GM23338 (cell line): ENCODE measurements around the gene IL23R. TPM values are rescaled to one million over a fixed set of nuclear protein-coding genes. Genes with fewer than 3 reads are reported as not detected.

ENCODE experiments used
- ATAC-seq: fragments of 200-7000 bp; cut with Tn5 transposase; 3 replicates; pipeline ENCODE4 v1.9.1; 2020
- DNase-seq: peaks from one replicate; pipeline ENCODE4 v3.0.0-alpha.2; 2015; ENCODE audit warnings: low spot score
- H2AFZ ChIP-seq: fragments of 200-600 bp; sonication (generic); 2 replicates; pipeline ENCODE4 v1.8.0; 2016; ENCODE audit warnings: antibody characterized with exemption, mild to moderate bottlenecking, moderate library complexity
- H3F3A ChIP-seq: fragments of 200-600 bp; sonication (generic); replicated peaks from 2 replicates; pipeline ENCODE4 v1.8.0; 2017; ENCODE audit warnings: antibody characterized with exemption, mixed run types, low read depth
- H3K27ac ChIP-seq: fragments of 200-600 bp; sonication (generic); 2 replicates; pipeline ENCODE4 v1.6.1; 2016; ENCODE audit warnings: low read depth
- H3K27me3 ChIP-seq: fragments of 200-600 bp; sonication (generic); 2 replicates; pipeline ENCODE4 v1.8.0; 2016; ENCODE audit warnings: mild to moderate bottlenecking, mixed run types, moderate library complexity; ENCODE audit not compliant: insufficient read depth
- H3K36me3 ChIP-seq: fragments of 200-600 bp; sonication (generic); 2 replicates; pipeline ENCODE4 v1.8.0; 2016; ENCODE audit warnings: mild to moderate bottlenecking; ENCODE audit not compliant: insufficient read depth
- H3K4me1 ChIP-seq: fragments of 200-600 bp; sonication (generic); 2 replicates; pipeline ENCODE4 v1.8.0; 2016; ENCODE audit warnings: mild to moderate bottlenecking, moderate library complexity; ENCODE audit not compliant: insufficient read depth
- H3K4me2 ChIP-seq: fragments of 200-600 bp; sonication (generic); 2 replicates; pipeline ENCODE4 v1.7.1; 2017; ENCODE audit warnings: mixed run types
- H3K4me3 ChIP-seq: fragments of 200-600 bp; sonication (generic); 2 replicates; pipeline ENCODE4 v1.6.1; 2016; ENCODE audit warnings: mixed run types
- H3K79me2 ChIP-seq: fragments of 200-600 bp; sonication (generic); replicated peaks from 2 replicates; pipeline ENCODE4 v1.8.0; 2017; ENCODE audit warnings: mild to moderate bottlenecking; ENCODE audit not compliant: insufficient read depth
- H3K9me2 ChIP-seq: fragments of 200-600 bp; sonication (generic); 2 replicates; pipeline ENCODE4 v1.8.0; 2017; ENCODE audit not compliant: insufficient read depth
- H4K20me1 ChIP-seq: fragments of 200-600 bp; sonication (generic); replicated peaks from 2 replicates; pipeline ENCODE4 v1.8.0; 2017; ENCODE audit warnings: mild to moderate bottlenecking; ENCODE audit not compliant: insufficient read depth
- H3K27ac Mint-ChIP-seq: 2 replicates; pipeline ENCODE4 v1.8.0; 2020; ENCODE audit warnings: inconsistent platforms, mild to moderate bottlenecking, moderate library complexity, mixed read lengths
- H3K27me3 Mint-ChIP-seq: 3 replicates; pipeline ENCODE4 v1.8.0; 2022; ENCODE audit warnings: low read depth, mild to moderate bottlenecking, moderate library complexity, mixed read lengths, inconsistent platforms; ENCODE audit not compliant: insufficient read depth, poor library complexity
- H3K36me3 Mint-ChIP-seq: 3 replicates; pipeline ENCODE4 v1.8.0; 2021; ENCODE audit warnings: low read depth, mild to moderate bottlenecking, inconsistent platforms, moderate library complexity, mixed read lengths
- H3K4me1 Mint-ChIP-seq: 3 replicates; pipeline ENCODE4 v1.8.0; 2020; ENCODE audit warnings: mild to moderate bottlenecking, inconsistent platforms, mixed read lengths
- H3K4me3 Mint-ChIP-seq: 3 replicates; pipeline ENCODE4 v1.8.0; 2021; ENCODE audit warnings: moderate library complexity, mild to moderate bottlenecking, inconsistent platforms, mixed read lengths
- H3K9me3 Mint-ChIP-seq: 3 replicates; pipeline ENCODE4 v1.8.0; 2020; ENCODE audit warnings: moderate library complexity, mild to moderate bottlenecking, inconsistent platforms, mixed read lengths
- CREB1 ChIP-seq: fragments of 250-450 bp; sonication (Bioruptor Pico); IDR thresholded peaks from 2 replicates; pipeline ENCODE4 v1.5.0; 2020; ENCODE audit warnings: low read depth, mild to moderate bottlenecking, moderate library complexity
- EZH2 ChIP-seq: fragments of 200-600 bp; sonication (generic); IDR thresholded peaks from one replicate; pipeline ENCODE4 v1.8.0; 2017; ENCODE audit warnings: antibody characterized with exemption, mild to moderate bottlenecking, low read depth; ENCODE audit not compliant: unreplicated experiment
- EZH2phosphoT487 ChIP-seq: fragments of 200-600 bp; sonication (generic); IDR thresholded peaks from one replicate; pipeline ENCODE4 v1.8.1; 2018; ENCODE audit warnings: antibody characterized with exemption; ENCODE audit not compliant: unreplicated experiment
- JUNB ChIP-seq: IDR thresholded peaks from one replicate; pipeline ENCODE4 v1.6.1; 2016; ENCODE audit warnings: antibody characterized with exemption; ENCODE audit not compliant: unreplicated experiment
- NANOG ChIP-seq: IDR thresholded peaks from 2 replicates; pipeline ENCODE4 v1.6.1; 2016; ENCODE audit warnings: antibody characterized with exemption, borderline replicate concordance
- POLR2AphosphoS5 ChIP-seq: IDR thresholded peaks from 2 replicates; pipeline ENCODE4 v1.6.1; 2016; ENCODE audit warnings: antibody characterized with exemption, low read depth
- STAT1 ChIP-seq: IDR thresholded peaks from one replicate; pipeline ENCODE4 v1.6.1; 2016; ENCODE audit warnings: antibody characterized with exemption; ENCODE audit not compliant: unreplicated experiment
- ZNF114 ChIP-seq: fragments of 250-450 bp; sonication (Bioruptor Pico); IDR thresholded peaks from 2 replicates; pipeline ENCODE4 v1.5.0; 2020; ENCODE audit warnings: mild to moderate bottlenecking, moderate library complexity
- ZNF331 ChIP-seq: fragments of 250-450 bp; sonication (Bioruptor Pico); IDR thresholded peaks from 2 replicates; pipeline ENCODE4 v1.5.0; 2020; ENCODE audit warnings: low read depth, mild to moderate bottlenecking, moderate library complexity
- polyA plus RNA-seq: library from polyadenylated mRNA; unstranded; fragments of >200 nt; fragmentation: Nextera tagmentation; extraction: Ambion mirVana; gene quantifications from 2 replicates; pipeline ENCODE4 v1.2.1, GENCODE V29; 2016
- total RNA-seq: library from RNA; depleted of rRNA; stranded (reverse); fragments of >200 nt; shearing (Covaris generic); gene quantifications from 2 replicates; pipeline ENCODE4 v1.2.3, GENCODE V29; 2014
- TF ChIP-seq, protein P1 (sequence below): IDR thresholded peaks from 2 replicates; pipeline ENCODE4 v1.6.1; 2016; ENCODE audit warnings: antibody characterized with exemption
- TF ChIP-seq, protein P2 (sequence below): IDR thresholded peaks from one replicate; pipeline ENCODE4 v1.6.1; 2018; ENCODE audit warnings: antibody characterized with exemption; ENCODE audit not compliant: unreplicated experiment
- TF ChIP-seq, protein P3 (sequence below): fragments of 250-450 bp; sonication (Bioruptor Pico); IDR thresholded peaks from 2 replicates; pipeline ENCODE4 v1.5.0; 2020; ENCODE audit warnings: mild to moderate bottlenecking, moderate library complexity
- TF ChIP-seq, protein P4 (sequence below), 2 experiments: fragments of 200-600 bp in 1 of 2; sonication (generic) in 1 of 2; conservative IDR thresholded peaks; 2 replicates each; pipeline versions ENCODE4 v1.5.1 to v1.6.1; 2016 to 2017; ENCODE audit warnings: antibody characterized with exemption in 2 of 2, low read depth in 2 of 2, mild to moderate bottlenecking in 2 of 2, moderate library complexity in 1 of 2

The IL23R gene
- total and polyA plus RNA-seq, 2 experiments from 2014 or later: not detected

DNA sequence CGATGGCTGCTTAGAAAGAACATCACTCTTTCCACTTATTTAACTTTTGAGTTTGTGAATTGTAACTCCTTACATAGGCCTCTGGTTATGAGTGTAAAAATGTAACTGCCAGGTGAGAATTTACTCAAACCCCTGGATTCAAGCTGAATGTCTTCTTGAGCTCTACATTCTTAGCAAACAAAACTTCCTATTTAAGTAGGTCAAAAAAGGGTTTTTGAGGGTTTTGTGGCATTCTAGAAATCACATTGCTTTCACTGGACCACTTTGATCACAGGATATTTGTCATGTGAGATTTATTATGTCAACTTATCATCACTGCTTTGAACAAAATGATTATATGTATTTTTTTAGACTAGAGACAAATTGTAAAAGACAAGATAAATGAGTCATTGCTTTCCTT, 5.7 kb downstream of the IL23R start:
- no peaks in the 10 kb centered on the region for H3K4me1 ChIP-seq
- no peaks in the 10 kb centered on the region for H3K79me2 ChIP-seq
- Mint-ChIP-seq H3K27ac (no peak overlapping the region), H3K9me3 (no peaks in the 10 kb centered on the region), H3K27me3 (no peaks in the 10 kb centered on the region), H3K4me3 (no peak overlapping the region), H3K4me1 (no peaks in the 10 kb centered on the region), H3K36me3 (no peaks in the 10 kb centered on the region)
- no peaks in the 10 kb centered on the region for H3K36me3 ChIP-seq
- no peak overlapping the region for H3K4me2 ChIP-seq
- DNase-seq (no peak), ATAC-seq (no peak)
- no peaks in the 10 kb centered on the region for H3F3A ChIP-seq
- no peaks in the 10 kb centered on the region for H3K27me3 ChIP-seq
- H3K4me3 ChIP-seq: no peak overlapping the region
- H4K20me1 ChIP-seq: no peaks in the 10 kb centered on the region
- H2AFZ ChIP-seq: no peak overlapping the region
- TF ChIP-seq, protein P1, sequence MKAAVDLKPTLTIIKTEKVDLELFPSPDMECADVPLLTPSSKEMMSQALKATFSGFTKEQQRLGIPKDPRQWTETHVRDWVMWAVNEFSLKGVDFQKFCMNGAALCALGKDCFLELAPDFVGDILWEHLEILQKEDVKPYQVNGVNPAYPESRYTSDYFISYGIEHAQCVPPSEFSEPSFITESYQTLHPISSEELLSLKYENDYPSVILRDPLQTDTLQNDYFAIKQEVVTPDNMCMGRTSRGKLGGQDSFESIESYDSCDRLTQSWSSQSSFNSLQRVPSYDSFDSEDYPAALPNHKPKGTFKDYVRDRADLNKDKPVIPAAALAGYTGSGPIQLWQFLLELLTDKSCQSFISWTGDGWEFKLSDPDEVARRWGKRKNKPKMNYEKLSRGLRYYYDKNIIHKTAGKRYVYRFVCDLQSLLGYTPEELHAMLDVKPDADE: no peak
- no peak for TF ChIP-seq ZNF331 (CRISPR knock-in tag)
- no peak for TF ChIP-seq ZNF114 (CRISPR knock-in tag)
- TF ChIP-seq, protein P2, sequence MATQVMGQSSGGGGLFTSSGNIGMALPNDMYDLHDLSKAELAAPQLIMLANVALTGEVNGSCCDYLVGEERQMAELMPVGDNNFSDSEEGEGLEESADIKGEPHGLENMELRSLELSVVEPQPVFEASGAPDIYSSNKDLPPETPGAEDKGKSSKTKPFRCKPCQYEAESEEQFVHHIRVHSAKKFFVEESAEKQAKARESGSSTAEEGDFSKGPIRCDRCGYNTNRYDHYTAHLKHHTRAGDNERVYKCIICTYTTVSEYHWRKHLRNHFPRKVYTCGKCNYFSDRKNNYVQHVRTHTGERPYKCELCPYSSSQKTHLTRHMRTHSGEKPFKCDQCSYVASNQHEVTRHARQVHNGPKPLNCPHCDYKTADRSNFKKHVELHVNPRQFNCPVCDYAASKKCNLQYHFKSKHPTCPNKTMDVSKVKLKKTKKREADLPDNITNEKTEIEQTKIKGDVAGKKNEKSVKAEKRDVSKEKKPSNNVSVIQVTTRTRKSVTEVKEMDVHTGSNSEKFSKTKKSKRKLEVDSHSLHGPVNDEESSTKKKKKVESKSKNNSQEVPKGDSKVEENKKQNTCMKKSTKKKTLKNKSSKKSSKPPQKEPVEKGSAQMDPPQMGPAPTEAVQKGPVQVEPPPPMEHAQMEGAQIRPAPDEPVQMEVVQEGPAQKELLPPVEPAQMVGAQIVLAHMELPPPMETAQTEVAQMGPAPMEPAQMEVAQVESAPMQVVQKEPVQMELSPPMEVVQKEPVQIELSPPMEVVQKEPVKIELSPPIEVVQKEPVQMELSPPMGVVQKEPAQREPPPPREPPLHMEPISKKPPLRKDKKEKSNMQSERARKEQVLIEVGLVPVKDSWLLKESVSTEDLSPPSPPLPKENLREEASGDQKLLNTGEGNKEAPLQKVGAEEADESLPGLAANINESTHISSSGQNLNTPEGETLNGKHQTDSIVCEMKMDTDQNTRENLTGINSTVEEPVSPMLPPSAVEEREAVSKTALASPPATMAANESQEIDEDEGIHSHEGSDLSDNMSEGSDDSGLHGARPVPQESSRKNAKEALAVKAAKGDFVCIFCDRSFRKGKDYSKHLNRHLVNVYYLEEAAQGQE: no peak
- TF ChIP-seq, protein P3, sequence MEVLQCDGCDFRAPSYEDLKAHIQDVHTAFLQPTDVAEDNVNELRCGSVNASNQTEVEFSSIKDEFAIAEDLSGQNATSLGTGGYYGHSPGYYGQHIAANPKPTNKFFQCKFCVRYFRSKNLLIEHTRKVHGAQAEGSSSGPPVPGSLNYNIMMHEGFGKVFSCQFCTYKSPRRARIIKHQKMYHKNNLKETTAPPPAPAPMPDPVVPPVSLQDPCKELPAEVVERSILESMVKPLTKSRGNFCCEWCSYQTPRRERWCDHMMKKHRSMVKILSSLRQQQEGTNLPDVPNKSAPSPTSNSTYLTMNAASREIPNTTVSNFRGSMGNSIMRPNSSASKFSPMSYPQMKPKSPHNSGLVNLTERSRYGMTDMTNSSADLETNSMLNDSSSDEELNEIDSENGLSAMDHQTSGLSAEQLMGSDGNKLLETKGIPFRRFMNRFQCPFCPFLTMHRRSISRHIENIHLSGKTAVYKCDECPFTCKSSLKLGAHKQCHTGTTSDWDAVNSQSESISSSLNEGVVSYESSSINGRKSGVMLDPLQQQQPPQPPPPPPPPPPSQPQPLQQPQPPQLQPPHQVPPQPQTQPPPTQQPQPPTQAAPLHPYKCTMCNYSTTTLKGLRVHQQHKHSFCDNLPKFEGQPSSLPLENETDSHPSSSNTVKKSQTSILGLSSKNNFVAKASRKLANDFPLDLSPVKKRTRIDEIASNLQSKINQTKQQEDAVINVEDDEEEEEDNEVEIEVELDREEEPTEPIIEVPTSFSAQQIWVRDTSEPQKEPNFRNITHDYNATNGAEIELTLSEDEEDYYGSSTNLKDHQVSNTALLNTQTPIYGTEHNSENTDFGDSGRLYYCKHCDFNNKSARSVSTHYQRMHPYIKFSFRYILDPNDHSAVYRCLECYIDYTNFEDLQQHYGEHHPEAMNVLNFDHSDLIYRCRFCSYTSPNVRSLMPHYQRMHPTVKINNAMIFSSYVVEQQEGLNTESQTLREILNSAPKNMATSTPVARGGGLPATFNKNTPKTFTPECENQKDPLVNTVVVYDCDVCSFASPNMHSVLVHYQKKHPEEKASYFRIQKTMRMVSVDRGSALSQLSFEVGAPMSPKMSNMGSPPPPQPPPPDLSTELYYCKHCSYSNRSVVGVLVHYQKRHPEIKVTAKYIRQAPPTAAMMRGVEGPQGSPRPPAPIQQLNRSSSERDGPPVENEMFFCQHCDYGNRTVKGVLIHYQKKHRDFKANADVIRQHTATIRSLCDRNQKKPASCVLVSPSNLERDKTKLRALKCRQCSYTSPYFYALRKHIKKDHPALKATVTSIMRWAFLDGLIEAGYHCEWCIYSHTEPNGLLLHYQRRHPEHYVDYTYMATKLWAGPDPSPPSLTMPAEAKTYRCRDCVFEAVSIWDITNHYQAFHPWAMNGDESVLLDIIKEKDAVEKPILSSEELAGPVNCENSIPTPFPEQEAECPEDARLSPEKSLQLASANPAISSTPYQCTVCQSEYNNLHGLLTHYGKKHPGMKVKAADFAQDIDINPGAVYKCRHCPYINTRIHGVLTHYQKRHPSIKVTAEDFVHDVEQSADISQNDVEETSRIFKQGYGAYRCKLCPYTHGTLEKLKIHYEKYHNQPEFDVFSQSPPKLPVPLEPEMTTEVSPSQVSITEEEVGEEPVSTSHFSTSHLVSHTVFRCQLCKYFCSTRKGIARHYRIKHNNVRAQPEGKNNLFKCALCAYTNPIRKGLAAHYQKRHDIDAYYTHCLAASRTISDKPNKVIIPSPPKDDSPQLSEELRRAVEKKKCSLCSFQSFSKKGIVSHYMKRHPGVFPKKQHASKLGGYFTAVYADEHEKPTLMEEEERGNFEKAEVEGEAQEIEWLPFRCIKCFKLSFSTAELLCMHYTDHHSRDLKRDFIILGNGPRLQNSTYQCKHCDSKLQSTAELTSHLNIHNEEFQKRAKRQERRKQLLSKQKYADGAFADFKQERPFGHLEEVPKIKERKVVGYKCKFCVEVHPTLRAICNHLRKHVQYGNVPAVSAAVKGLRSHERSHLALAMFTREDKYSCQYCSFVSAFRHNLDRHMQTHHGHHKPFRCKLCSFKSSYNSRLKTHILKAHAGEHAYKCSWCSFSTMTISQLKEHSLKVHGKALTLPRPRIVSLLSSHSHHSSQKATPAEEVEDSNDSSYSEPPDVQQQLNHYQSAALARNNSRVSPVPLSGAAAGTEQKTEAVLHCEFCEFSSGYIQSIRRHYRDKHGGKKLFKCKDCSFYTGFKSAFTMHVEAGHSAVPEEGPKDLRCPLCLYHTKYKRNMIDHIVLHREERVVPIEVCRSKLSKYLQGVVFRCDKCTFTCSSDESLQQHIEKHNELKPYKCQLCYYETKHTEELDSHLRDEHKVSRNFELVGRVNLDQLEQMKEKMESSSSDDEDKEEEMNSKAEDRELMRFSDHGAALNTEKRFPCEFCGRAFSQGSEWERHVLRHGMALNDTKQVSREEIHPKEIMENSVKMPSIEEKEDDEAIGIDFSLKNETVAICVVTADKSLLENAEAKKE (CRISPR knock-in tag): no peak
- TF ChIP-seq CREB1 (CRISPR knock-in tag): no peak
- TF ChIP-seq STAT1: no peak
- TF ChIP-seq EZH2: no peak
- no peak for TF ChIP-seq EZH2phosphoT487
- TF ChIP-seq POLR2AphosphoS5: no peak
- no peak for TF ChIP-seq JUNB
- no peak for TF ChIP-seq NANOG
- TF ChIP-seq, protein P4, sequence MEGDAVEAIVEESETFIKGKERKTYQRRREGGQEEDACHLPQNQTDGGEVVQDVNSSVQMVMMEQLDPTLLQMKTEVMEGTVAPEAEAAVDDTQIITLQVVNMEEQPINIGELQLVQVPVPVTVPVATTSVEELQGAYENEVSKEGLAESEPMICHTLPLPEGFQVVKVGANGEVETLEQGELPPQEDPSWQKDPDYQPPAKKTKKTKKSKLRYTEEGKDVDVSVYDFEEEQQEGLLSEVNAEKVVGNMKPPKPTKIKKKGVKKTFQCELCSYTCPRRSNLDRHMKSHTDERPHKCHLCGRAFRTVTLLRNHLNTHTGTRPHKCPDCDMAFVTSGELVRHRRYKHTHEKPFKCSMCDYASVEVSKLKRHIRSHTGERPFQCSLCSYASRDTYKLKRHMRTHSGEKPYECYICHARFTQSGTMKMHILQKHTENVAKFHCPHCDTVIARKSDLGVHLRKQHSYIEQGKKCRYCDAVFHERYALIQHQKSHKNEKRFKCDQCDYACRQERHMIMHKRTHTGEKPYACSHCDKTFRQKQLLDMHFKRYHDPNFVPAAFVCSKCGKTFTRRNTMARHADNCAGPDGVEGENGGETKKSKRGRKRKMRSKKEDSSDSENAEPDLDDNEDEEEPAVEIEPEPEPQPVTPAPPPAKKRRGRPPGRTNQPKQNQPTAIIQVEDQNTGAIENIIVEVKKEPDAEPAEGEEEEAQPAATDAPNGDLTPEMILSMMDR (conservative IDR thresholded peaks at IDR 0.05; ENCODE audit: low read depth in 2 of 2): no peak
- no peak overlapping the region for H3K27ac ChIP-seq
- H3K9me2 ChIP-seq: 0 out of 2 replicates have a peak, but pooled peaks cover 7% of the 10 kb centered on the region
